AG04450 (cell line): ENCODE data around the gene PRRT4. TPM values are rescaled to one million over a fixed set of nuclear protein-coding genes. Genes with fewer than 3 reads are reported as not detected.

Experiments
- CTCF ChIA-PET: fragments of 300-600, 350-600 bp; formaldehyde crosslinking; extraction: SDS; loops from one replicate; lab custom pipeline; 2022; ENCODE audit warnings: antibody characterized with exemption, inconsistent platforms; lab: Charles Lee
- POLR2A ChIA-PET: fragments of 350-600 bp; formaldehyde crosslinking; extraction: SDS; loops from one replicate; lab custom pipeline; 2021; ENCODE audit warnings: antibody characterized with exemption, inconsistent platforms; lab: Yijun Ruan, JAX
- DNase-seq: peaks from one replicate; pipeline ENCODE4 v3.0.0-alpha.2; 2011; ENCODE audit warnings: low read depth, low spot score
- H3K27ac ChIP-seq: one replicate; pipeline ENCODE4 v1.5.1; 2012; ENCODE audit warnings: low read depth, low read length, control low read depth
- H3K27me3 ChIP-seq: one replicate; pipeline ENCODE4 v1.6.0; 2012; ENCODE audit warnings: low read length; ENCODE audit not compliant: control insufficient read depth, insufficient read depth
- H3K4me3 ChIP-seq: 2 replicates; pipeline ENCODE4 v1.5.1; 2011; ENCODE audit warnings: mild to moderate bottlenecking, low read depth, low read length, control low read depth
- H3K9me3 ChIP-seq: 2 replicates; pipeline ENCODE4 v1.5.1; 2012; ENCODE audit warnings: low read length; ENCODE audit not compliant: control insufficient read depth, insufficient read depth
- polyA plus RNA-seq: library from polyadenylated mRNA; depleted of rRNA; stranded (reverse); fragments of >200 nt; gene quantifications from 2 replicates; pipeline ENCODE4 v1.2.3, GENCODE V29; 2011
- TF ChIP-seq, protein P1 (sequence below): IDR thresholded peaks from 2 replicates; pipeline ENCODE4 v1.5.1; 2011; ENCODE audit warnings: low read depth, low read length, control low read depth, inconsistent platforms

PRRT4 gene
- polyA plus RNA-seq, 1 experiment: not detected

DNA sequence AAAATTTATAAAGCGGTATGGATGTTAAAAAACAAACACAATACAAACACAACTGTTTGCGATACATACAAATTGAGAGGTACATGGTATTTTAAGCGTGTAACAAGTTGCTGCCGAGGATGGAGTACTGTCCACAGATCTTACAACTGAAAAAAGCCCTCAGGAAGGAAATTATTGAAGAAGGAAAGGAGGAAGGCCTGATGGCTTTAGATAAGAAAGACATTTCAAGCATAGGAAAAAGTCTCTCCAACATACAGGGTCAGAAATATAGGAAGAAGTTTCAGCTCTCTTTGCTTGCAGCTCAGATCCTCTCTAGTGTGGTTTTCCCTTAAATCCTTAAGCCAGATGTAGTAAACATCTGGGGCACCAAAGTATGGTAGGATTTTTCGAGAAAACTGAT is 42.8 kb downstream of the PRRT4 start:
- Histone ChIP-seq H3K9me3 (no peaks in the 10 kb centered on the region), H3K27me3 (no peaks in the 10 kb centered on the region), H3K4me3 (no peak overlapping the region), H3K27ac (no peak overlapping the region)
- TF ChIP-seq, protein P1, sequence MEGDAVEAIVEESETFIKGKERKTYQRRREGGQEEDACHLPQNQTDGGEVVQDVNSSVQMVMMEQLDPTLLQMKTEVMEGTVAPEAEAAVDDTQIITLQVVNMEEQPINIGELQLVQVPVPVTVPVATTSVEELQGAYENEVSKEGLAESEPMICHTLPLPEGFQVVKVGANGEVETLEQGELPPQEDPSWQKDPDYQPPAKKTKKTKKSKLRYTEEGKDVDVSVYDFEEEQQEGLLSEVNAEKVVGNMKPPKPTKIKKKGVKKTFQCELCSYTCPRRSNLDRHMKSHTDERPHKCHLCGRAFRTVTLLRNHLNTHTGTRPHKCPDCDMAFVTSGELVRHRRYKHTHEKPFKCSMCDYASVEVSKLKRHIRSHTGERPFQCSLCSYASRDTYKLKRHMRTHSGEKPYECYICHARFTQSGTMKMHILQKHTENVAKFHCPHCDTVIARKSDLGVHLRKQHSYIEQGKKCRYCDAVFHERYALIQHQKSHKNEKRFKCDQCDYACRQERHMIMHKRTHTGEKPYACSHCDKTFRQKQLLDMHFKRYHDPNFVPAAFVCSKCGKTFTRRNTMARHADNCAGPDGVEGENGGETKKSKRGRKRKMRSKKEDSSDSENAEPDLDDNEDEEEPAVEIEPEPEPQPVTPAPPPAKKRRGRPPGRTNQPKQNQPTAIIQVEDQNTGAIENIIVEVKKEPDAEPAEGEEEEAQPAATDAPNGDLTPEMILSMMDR: no peak
- CTCF ChIA-PET: interaction anchor here (0.7 kb wide), 1 partner anchor 627 kb away, joined by 4 read pairs; no protein-coding TSS in a partner anchor
- POLR2A ChIA-PET: no interaction called here
- DNase-seq: no peak

DNA sequence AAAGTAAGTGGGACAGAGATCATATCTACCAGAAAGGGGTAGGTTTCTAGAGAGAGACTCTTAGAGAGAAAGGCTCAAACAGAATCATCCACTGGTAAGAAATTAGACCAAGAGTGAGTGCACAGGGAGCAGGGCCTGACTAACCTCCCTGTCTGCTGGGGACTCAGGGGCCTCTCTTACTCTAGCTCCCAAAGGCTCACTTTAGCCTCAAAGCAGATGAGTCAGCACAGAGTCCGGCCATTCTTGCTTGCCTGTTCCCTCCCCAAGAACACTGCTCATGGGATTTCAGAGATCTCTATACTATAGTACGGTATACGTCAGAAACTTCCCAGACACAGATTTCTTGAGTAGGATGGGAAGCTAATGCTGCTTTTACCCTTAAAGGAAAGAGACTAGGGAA is 50.5 kb downstream of the PRRT4 start:
- ChIA-PET CTCF (no interaction called here), POLR2A (no interaction called here)
- H3K4me3 ChIP-seq: no peak overlapping the region
- no peak for DNase-seq
- TF ChIP-seq, protein P1: no peak
- no peak overlapping the region for H3K27ac ChIP-seq
- H3K9me3 ChIP-seq: no peaks in the 10 kb centered on the region
- no peaks in the 10 kb centered on the region for H3K27me3 ChIP-seq

DNA sequence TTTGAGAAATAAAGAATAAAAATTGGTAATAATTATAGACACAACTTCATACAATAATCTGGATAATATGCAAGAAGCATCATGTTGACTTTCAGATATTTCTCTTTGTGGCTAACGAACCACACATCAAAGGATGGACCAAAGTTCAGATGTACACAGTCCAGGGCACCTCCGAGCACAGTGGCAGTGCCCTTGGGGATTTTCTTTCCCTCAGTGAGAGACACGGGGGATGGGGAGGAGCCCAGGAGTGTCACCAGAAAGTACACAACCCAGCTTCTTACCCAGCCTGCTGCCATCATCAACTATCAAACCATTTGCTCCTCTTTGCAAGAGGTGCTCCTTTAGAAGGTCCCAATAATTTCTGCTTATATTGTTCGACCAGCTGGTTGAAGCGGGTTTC is 51.0 kb downstream of the PRRT4 start:
- POLR2A ChIA-PET: no interaction called here

DNA sequence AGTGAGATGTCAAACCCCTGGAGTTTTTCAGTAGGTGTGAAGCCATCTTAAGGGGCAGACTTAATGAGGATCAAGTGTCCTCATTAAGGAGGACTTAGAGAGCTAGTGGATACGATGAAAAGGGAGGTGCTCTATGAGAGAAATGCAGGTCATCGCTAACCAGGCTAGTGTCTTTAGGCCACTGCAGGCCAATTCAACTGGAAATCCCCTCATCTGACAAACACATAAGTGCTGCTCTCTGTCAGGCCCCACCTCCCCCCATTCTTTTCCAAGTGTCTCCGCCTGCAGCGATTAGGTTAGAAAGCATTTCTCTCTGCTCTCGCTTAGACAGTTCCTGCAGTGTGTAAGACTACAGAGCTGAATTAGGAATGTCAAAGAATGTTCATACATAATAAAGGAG is 51.5 kb downstream of the PRRT4 start:
- no peak overlapping the region for H3K27ac ChIP-seq
- no peak overlapping the region for H3K4me3 ChIP-seq
- H3K27me3 ChIP-seq: no peaks in the 10 kb centered on the region
- DNase-seq: no peak
- CTCF ChIA-PET: no interaction called here
- TF ChIP-seq, protein P1: no peak
- H3K9me3 ChIP-seq: no peaks in the 10 kb centered on the region
- POLR2A ChIA-PET: no interaction called here

More for the DNA sequence above, 51.0 kb downstream of the PRRT4 start:
- no peaks in the 10 kb centered on the region for H3K9me3 ChIP-seq
- TF ChIP-seq, protein P1: no peak
- H3K27ac ChIP-seq: no peak overlapping the region
- CTCF ChIA-PET: no interaction called here
- DNase-seq: no peak
- H3K4me3 ChIP-seq: no peak overlapping the region
- no peaks in the 10 kb centered on the region for H3K27me3 ChIP-seq

DNA sequence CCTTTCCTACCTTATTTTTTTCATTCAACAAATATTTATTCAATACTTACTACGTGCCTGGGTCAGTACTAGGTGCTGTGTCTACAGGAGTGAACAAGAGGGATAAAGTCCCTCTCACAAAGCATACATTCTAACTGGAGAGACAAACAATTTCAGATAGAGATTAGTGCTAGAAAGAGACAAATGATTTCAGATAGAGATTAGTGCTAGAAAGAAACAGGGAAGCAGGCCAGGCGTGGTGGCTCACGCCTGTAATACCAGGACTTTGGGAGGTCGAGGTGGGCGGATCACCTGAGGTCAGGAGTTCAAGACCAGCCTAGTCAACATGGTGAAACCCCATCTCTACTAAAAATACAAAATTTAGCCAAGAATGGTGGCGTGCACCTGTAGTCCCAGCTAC is 52.4 kb downstream of the PRRT4 start:
- POLR2A ChIA-PET: no interaction called here
- TF ChIP-seq, protein P1: no peak
- CTCF ChIA-PET: no interaction called here
- no peaks in the 10 kb centered on the region for H3K9me3 ChIP-seq
- no peak overlapping the region for H3K27ac ChIP-seq
- H3K27me3 ChIP-seq: no peaks in the 10 kb centered on the region
- H3K4me3 ChIP-seq: no peak overlapping the region
- no peak for DNase-seq
